Suprapubic skin (tissue), 4 donors: ENCODE data around the gene OGA. TPM values are rescaled to one million over a fixed set of nuclear protein-coding genes. Genes with fewer than 3 reads are reported as not detected.

Experiments used
- DNase-seq, 2 donors: peaks; one replicate each; pipeline ENCODE4 v3.0.0-alpha.2; 2019; ENCODE audit warnings: low spot score in 2 of 2
- H3K27ac ChIP-seq: fragments of 200-600 bp; sonication (generic); one replicate; pipeline ENCODE4 v1.5.1; 2019
- H3K27me3 ChIP-seq: fragments of 200-600 bp; sonication (generic); one replicate; pipeline ENCODE4 v1.5.1; 2019
- H3K36me3 ChIP-seq: fragments of 200-600 bp; sonication (generic); one replicate; pipeline ENCODE4 v1.5.1; 2019
- H3K4me1 ChIP-seq: fragments of 200-600 bp; sonication (generic); one replicate; pipeline ENCODE4 v1.5.1; 2019
- H3K4me3 ChIP-seq: fragments of 200-600 bp; sonication (generic); one replicate; pipeline ENCODE4 v1.5.1; 2019; ENCODE audit warnings: mild to moderate bottlenecking
- H3K9me3 ChIP-seq: fragments of 200-600 bp; sonication (generic); one replicate; pipeline ENCODE4 v1.5.1; 2019
- CTCF ChIP-seq, 2 donors: fragments of 200-600 bp in 1 of 2; fragments of 450-650 bp in 1 of 2; sonication (generic) in 1 of 2; IDR thresholded peaks; one replicate each; pipeline ENCODE4 v1.5.1; 2016 to 2019; ENCODE audit warnings: antibody characterized with exemption in 2 of 2, mild to moderate bottlenecking in 1 of 2, moderate library complexity in 1 of 2
- EP300 ChIP-seq: sonication (generic); formaldehyde crosslinking; IDR thresholded peaks from one replicate; pipeline ENCODE4 v1.6.1; 2017; ENCODE audit warnings: antibody characterized with exemption
- POLR2A ChIP-seq, 2 donors: fragments of 450-650 bp; IDR thresholded peaks; one replicate each; pipeline ENCODE4 v1.6.1; 2017; ENCODE audit warnings: antibody characterized with exemption in 2 of 2, mild to moderate bottlenecking in 2 of 2, moderate library complexity in 2 of 2
- POLR2AphosphoS5 ChIP-seq, 3 donors: sonication (generic); formaldehyde crosslinking; IDR thresholded peaks; one replicate each; pipeline ENCODE4 v1.6.1; 2017; ENCODE audit warnings: antibody characterized with exemption in 3 of 3
- WGBS: methylation state at CpG from one replicate; pipeline ENCODE4 v1.1.5; 2018; 5-methylcytosine and 5-hydroxymethylcytosine counted together
- total RNA-seq, 4 donors: library from RNA; depleted of rRNA; stranded (reverse); fragments of >200 nt; gene quantifications; one replicate each; pipeline ENCODE4 v1.1.0, GENCODE V29; 2016

OGA gene
- total RNA-seq, 4 donors from 2014 or later, result 90.2 to 423 (median 131) TPM

- Histone ChIP-seq H3K4me3 (no peak overlapping the region), H3K4me1 (no peaks in the 10 kb centered on the region), H3K27me3 (peaks cover 11% of the 10 kb centered on the region), H3K36me3 (no peaks in the 10 kb centered on the region), H3K27ac (no peak overlapping the region), H3K9me3 (no peaks in the 10 kb centered on the region)
- TF ChIP-seq POLR2A (IDR thresholded peaks at IDR 0.05) (no peak), EP300 (no peak), CTCF (IDR thresholded peaks at IDR 0.05) (no peak), POLR2AphosphoS5 (IDR thresholded peaks at IDR 0.05) (no peak)
- DNase-seq, result no peak
- 77% methylated on average over 19 of the region's 19 CpGs for WGBS
Observed at GRCh38 chr10:101749047-101750016, 68.9 kb downstream of the OGA start.

- TF ChIP-seq POLR2AphosphoS5 (IDR thresholded peaks at IDR 0.05) (no peak), EP300 (no peak), CTCF (IDR thresholded peaks at IDR 0.05) (no peak), POLR2A (IDR thresholded peaks at IDR 0.05) (no peak)
- peaks cover 13% of the 10 kb centered on the region for H3K27me3 ChIP-seq
- H3K36me3 ChIP-seq, result no peaks in the 10 kb centered on the region
- H3K4me3 ChIP-seq, result no peak overlapping the region
- no peak for DNase-seq
- no peak overlapping the region for H3K27ac ChIP-seq
- no peaks in the 10 kb centered on the region for H3K4me1 ChIP-seq
- WGBS, result 85% methylated on average over 3 of the region's 3 CpGs
- H3K9me3 ChIP-seq, result no peaks in the 10 kb centered on the region
Observed at GRCh38 chr10:101748496-101748895, 69.7 kb downstream of the OGA start.

GRCh38 chr10:101745074-101745696, 73.1 kb downstream of the OGA start:
- DNase-seq, result no peak
- no peaks in the 10 kb centered on the region for H3K4me1 ChIP-seq
- H3K27me3 ChIP-seq, result peaks cover 9% of the 10 kb centered on the region
- TF ChIP-seq POLR2A (IDR thresholded peaks at IDR 0.05), result no peak
- no peak for TF ChIP-seq POLR2AphosphoS5 (IDR thresholded peaks at IDR 0.05)
- no peak for TF ChIP-seq CTCF (IDR thresholded peaks at IDR 0.05)
- no peak for TF ChIP-seq EP300
- H3K27ac ChIP-seq, result no peak overlapping the region
- no peaks in the 10 kb centered on the region for H3K36me3 ChIP-seq
- no peak overlapping the region for H3K4me3 ChIP-seq
- 72% methylated on average over 9 of the region's 9 CpGs for WGBS
- H3K9me3 ChIP-seq, result no peaks in the 10 kb centered on the region

GRCh38 chr10:101744267-101744666, 74.0 kb downstream of the OGA start:
- no peaks in the 10 kb centered on the region for H3K36me3 ChIP-seq
- H3K4me1 ChIP-seq, result no peaks in the 10 kb centered on the region
- H3K4me3 ChIP-seq, result no peak overlapping the region
- H3K9me3 ChIP-seq, result no peaks in the 10 kb centered on the region
- DNase-seq, result no peak
- TF ChIP-seq POLR2AphosphoS5 (IDR thresholded peaks at IDR 0.05) (no peak), POLR2A (IDR thresholded peaks at IDR 0.05) (no peak), CTCF (IDR thresholded peaks at IDR 0.05) (no peak), EP300 (no peak)
- 71% methylated on average over 3 of the region's 3 CpGs for WGBS
- peaks cover 9% of the 10 kb centered on the region for H3K27me3 ChIP-seq
- H3K27ac ChIP-seq, result no peak overlapping the region

DNA sequence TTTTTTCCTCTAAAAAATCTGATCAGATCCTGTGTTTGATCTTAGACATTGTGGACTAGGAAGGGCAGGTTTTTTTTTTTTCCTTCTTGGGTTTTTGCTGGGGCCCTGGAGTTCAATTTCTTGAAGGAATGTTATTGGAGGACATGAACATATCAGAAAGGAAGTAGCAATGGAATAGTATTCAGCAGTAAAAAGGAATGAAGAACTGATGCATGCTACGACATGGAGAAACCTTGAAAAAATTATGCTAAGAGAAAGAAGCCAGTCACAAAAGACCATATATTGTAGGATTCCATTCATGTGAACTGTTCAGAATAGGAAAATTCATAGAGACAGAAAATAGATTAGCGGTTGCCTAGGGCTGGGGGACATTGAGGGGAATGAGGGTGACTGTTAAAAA, 76.3 kb downstream of the OGA start:
- 48% methylated on average over 2 of the region's 2 CpGs for WGBS
- Histone ChIP-seq H3K27ac (no peak overlapping the region), H3K9me3 (no peaks in the 10 kb centered on the region), H3K36me3 (no peaks in the 10 kb centered on the region), H3K27me3 (peaks cover 17% of the 10 kb centered on the region), H3K4me3 (no peak overlapping the region), H3K4me1 (no peaks in the 10 kb centered on the region)
- no peak for DNase-seq
- TF ChIP-seq EP300, result no peak
- TF ChIP-seq POLR2A (IDR thresholded peaks at IDR 0.05), result no peak
- TF ChIP-seq CTCF (IDR thresholded peaks at IDR 0.05), result no peak
- TF ChIP-seq POLR2AphosphoS5 (IDR thresholded peaks at IDR 0.05), result no peak
